ENCODE data around the gene IQSEC1.

IQSEC1 gene

DNA sequence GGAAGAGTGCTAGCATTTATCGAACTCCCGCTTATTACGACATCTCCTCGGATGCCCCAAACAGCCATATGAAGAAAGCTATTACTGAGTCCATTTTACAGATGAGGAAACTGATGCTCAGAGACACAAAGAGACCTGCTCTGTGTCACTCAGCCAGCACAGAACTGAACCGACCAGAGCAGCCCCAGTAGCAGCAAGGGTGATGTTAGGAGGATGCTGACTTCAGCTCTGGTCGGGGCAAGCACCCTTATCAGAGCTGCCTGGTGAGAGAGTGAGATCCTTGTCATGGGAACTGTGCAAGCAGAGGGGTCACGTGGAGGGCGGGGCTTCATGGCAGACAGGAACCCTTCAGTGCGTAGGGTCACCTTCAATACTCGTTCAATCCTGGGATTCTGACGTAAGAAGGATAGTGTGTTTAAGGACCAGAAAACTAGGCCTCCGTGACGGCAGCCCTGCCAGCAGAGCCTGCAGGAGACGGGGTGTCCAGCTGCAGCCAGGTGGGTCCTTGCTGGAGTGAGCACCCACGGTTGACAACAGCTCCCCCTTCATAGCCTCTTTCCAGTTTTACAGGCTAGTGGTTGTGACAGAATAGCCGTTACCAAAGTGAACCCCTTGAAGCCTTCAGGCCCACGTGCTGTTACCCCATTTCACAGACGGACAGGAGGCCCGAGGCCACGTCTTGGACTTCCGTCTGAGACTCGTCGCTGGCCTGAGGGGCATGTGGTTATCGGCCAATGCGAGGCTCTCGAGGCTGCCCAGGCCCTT, 12.0 kb upstream of the IQSEC1 start:
- DNase-seq: no peak

DNA sequence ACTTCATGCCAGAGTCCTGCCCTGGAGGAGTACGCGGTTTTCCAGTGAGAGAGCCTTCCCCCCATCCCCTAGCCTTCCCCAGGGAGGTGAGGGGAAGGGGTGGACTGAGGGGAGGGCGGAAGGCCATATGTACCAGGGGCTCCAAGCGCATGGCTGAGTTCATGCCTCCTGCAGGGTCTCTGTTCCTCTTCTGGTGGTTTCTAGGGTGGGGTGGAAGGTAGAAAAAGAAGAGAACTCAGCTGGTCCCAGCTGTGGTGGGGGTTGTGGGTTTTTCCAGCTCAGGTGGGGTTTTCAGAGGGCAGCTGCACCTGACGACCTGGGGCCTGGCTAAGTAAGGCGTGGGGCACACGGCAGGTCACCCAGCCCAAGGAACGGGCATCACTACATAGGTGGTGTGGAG, 10.7 kb upstream of the IQSEC1 start:
- DNase-seq: no peak

DNA sequence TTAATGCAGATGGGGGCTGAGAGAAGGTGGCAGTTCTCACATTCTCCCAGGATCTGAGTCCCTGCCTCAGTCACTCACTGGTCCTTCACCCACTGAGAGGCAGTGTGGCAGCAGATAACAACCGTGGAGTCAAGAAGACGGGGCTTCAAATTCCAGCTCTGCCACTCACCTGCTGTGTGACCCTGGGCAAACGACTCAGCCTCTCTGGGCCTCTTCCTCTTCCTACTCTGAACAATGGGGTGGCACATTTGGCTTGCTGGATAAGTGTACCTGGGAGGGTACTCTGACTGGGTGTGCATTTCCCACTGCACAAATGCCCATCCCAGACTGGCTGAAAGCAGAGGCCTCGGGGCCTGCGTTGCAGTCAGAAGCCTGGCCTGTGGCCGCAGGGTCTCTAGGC, 10.0 kb upstream of the IQSEC1 start:
- DNase-seq: no peak

DNA sequence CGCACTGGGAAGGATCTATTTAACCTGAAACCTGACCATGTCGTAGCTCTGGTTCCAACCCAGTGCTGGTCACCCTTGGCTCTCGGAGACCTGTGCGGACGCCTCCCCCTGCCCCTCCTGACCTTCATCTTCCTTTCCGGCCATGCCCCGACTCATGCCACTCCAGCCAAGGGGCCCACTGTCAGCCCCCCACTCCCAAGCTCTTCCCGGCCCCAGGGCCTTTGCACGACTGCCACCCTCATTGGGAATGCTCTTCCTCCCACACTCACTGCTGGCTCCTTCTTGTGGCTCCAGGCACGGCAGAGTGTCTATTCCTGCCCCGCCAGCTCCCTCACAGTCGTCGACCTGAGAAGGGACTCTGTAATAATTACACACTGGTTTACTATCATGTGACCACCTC, 9.4 kb upstream of the IQSEC1 start:
- DNase-seq: no peak

GRCh38 chr3:13081603-13082360, 8.6 kb upstream of the IQSEC1 start:
- DNase-seq: no peak

GRCh38 chr3:13080591-13080990, 7.4 kb upstream of the IQSEC1 start:
- no peak for DNase-seq

GRCh38 chr3:13080026-13080425, 6.8 kb upstream of the IQSEC1 start:
- DNase-seq: no peak

- no peak for DNase-seq
Measured at GRCh38 chr3:13079510-13079909, 6.3 kb upstream of the IQSEC1 start.

- DNase-seq: no peak
Measured at GRCh38 chr3:13079051-13079450, 5.8 kb upstream of the IQSEC1 start.

DNA sequence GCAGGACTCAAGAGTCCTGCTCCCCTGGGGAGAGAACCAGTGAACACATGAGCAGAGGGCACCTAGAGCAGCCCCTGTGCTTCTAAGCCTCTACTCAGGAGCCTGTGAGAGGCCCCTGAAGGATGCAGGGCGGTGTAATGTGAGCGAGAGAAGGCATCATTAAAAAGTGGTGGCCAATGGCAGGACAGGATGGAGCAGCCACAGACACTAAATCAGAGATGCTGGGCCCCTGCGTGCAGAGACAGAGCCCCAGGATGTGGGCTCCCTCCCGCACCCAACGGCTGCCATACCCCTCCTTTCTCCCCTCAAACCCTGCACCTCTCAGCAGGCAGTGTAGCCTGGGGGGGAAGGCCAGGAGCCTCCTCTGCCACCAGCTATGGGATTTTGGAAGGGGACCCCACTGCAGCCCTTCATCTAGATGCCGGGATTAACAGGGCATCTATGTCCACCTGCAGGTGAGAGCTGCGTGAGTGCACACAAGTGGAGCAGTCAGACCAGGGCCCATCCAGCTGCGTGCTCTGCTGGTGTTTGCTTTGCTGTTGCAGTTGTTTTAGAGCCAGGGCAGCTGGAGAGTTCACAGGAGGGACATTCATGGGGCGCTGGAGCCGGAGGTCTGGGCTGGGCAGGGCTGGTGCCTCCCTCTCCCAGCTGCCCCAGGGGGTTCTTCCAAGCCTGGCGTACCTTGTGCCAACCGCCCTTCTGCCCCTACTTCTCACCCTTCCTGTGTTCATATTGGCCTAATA, 5.1 kb upstream of the IQSEC1 start:
- DNase-seq: no peak

DNA sequence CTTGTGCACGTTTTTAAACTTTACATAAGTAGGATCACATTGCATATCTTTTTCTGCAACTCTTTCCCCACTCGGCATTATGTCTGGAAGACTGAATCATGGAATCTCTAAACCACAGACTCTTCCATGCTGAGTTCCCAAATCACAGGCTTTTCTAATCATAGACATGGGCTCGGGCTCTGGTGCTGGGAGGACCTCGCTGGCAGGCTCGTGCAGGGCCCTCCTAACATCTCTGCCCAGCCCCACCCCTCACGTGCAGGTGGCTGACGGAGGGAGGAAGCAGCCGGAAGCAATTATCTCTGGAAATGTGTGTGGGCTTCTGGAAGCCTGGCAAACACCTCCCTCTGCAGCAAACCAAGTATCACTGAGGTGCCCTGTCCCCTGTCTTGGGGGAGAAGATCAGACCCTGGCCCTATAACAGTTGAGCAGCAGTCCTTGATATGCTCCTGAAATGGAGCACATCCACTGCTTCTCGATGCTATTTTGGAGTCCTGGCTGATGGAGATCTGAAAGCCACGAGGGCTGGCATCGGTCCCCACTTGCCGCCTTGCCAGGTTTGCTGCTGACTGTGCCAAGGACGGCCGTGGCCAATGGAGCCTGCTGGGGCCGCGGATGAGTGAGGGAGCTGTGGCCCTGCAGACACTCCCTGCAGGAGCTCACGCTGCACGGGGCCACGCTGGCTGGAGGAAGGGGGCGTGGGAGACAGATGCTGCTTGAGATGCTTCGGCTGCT, 4.4 kb upstream of the IQSEC1 start:
- DNase-seq: no peak

DNA sequence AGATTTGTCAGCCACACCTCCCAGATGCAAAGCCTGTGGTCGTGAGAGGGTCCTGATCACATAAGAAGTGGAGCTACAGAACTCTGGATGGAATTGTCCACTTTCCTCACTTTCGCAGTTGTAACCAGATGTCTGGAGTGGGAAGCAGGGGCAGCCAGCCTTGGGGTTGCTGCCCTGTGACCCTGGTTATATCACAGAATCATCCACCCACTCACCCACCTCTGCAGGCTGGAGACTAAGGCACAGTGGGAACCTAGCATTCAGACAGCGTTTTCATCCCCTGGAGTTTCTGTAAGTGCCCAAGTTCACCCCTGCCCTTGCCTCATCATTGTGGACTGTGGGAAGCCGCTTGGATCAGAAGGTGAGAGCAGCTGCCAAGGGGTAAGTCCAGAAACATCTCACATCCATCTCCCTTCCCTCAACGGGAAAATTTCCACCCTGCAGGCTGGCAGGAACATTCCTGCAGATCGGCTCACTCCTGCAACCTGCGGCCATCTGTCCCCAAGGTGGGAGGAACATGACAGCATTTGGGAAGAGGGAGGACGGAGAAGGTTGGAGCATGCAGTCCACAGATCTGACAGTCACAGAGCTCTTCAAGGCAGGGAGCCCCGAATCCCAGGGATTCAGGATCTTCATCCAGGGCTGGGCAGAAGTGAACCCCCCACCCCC, 2.9 kb upstream of the IQSEC1 start:
- DNase-seq: no peak

DNA sequence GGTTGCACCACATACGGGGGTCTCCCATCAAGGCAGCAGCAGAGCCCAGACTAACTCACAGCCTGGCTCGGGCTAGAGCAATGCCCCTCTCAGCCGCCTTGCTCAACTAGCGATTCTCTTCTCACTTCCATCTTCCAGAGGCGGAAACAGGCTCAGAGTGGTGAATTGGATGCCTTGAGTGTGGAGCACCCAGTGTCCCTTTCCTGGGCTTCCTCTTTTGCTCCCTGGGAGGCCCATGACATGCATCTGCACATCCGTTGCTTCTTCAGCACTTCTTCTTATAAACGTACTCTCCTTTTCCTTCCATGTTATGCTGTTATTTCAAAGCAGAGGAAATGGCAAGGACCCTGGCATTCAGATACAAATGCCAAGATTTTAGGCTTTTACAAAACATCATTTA, 2.1 kb upstream of the IQSEC1 start:
- DNase-seq: no peak

DNA sequence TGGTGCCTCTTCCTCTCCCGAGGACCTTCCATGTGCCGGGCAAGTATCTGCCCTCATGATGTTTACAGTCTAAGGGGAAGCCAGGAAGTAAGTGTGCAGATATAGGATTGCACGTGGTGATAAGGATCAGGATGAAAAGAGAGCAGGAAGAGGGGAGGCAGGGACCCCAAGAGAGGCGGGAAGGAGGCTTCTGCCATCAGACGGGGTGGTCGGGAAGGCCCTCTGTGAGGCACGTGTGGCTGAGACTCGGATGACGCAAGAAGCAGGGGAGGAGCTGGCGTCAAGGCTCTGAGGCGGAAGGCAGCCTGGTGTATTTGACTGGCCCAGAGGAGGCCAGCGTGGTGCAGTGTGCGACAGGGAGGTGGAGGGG, 762 bp upstream of the IQSEC1 start:
- DNase-seq: no peak

DNA sequence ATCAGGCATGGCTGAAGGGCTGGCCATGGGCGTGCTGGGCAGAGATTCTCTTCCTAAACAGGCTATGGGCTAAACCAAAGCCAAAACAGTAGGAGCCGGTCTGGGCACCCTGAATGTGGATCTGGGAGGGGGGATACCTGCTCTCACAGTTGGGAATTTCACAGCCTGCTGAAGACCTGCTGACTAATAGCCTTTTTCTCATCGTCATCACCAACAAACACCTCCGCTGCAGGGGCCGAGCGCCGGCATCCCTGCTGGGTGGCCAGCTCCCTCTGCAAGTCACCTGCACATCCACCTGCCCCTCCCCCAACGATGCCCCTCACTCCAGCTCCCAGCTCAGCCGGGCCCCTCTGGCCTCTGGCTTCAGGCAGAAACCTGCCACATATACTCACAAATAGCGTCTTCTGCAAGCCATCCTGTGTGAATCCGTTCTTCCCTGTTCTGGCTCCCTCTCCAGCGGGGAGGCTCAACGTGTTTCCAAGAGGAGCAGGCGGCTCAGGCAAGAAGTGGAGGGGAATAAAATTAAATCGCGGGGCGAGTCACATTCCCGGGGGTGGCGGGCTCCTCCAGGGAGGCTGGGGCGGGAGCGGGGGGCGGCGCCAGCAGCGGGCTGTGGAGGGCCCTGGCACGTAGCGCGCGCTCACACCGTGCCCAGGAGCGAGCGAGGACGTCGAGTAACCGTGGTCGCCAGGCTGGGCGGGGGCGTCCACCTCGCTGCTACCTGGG, 466 bp downstream of the IQSEC1 start:
- no peak for DNase-seq

DNA sequence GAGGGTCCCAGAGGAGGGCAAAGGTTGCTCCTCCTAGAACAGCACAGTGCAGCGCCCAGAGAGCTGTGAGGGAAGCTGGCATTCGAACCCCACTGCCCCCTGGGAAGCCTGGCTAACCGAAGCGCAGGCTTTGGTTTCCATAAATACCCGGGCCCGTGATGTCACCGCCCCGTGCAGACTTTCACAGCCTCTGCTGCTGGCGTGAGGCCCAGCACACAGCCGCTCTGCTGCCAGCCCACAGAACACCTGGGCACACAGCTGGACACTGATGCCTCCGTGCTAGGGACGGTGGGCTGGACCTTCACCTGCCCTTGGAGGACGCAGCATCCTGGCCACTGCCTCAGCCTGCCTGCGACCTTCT, 1.0 kb downstream of the IQSEC1 start:
- DNase-seq: no peak

GRCh38 chr3:13071695-13072094, 1.5 kb downstream of the IQSEC1 start:
- DNase-seq: no peak

- no peak for DNase-seq
Measured at GRCh38 chr3:13070391-13071070, 2.7 kb downstream of the IQSEC1 start.

DNA sequence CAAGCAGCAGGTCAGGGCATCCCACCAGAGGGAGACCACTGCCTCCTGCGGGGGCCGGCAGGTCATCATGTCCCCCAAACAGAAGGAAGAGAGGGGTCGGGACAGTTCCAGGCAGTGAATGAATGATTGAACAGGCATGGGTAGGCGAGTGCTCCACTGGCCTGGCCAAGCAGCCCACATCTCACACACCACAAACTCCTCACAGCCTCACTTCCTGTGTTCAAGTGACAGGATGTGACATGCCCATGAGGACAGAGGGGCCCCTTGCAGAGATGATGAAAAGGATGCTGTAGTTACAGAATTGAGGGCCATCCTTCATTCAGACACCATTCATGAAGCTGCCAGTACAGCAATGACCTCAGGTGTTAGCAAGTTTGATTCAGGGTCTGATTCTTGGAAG, 3.7 kb downstream of the IQSEC1 start:
- peak in 2 of 4 experiments; percentile 15 to 20 for DNase-seq

GRCh38 chr3:13068269-13069010, 4.8 kb downstream of the IQSEC1 start:
- no peak for DNase-seq

DNA sequence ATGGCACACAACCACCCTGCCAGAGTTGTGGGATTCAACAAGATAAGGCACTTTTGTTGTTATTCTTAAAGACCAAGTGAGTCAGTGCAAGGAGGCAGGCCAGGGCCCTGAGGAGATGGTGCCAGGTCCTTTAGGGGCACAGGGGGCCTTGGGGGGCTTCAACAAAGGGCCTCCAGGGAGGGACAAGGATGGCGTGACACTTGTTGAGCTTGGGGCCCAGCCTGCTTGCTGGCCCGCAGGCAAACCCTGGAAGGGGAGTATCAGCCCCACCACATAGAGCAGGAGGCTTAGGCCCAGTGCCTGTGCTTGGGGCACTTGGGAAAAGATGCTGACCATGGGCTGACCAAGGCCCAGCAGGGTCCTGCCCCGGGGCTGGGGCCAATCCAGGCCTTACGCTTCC, 5.5 kb downstream of the IQSEC1 start:
- DNase-seq: no peak

Measured in activated naive CD4-positive, alpha-beta T cell (primary cell).